ENCODE results near the gene PCYOX1L.

Gene PCYOX1L

GRCh38 chr5:149370878-149371277, 13.0 kb downstream of the PCYOX1L start:
- no peaks in the 10 kb centered on the region for H3K9me3 ChIP-seq (ENCODE audit: insufficient read depth, low read length)
- no peak overlapping the region for H3K9ac ChIP-seq (ENCODE audit: low read length)
- H3K4me3 ChIP-seq (ENCODE audit: low read length), result no peak overlapping the region
- H2AFZ ChIP-seq (ENCODE audit: low read depth, low read length), result no peak overlapping the region
- H3K4me2 ChIP-seq (ENCODE audit: low read length), result no peak overlapping the region
- H3K27ac ChIP-seq (ENCODE audit: low read length), result no peak overlapping the region
- H3K79me2 ChIP-seq (ENCODE audit: low read length), result no peaks in the 10 kb centered on the region
- no peaks in the 10 kb centered on the region for H4K20me1 ChIP-seq (ENCODE audit: insufficient read depth, low read length)
- H3K36me3 ChIP-seq (replicated peaks; ENCODE audit: low read depth, low read length), result no peaks in the 10 kb centered on the region
- H3K27me3 ChIP-seq (ENCODE audit: low read depth, low read length), result no peaks in the 10 kb centered on the region
- TF ChIP-seq EZH2phosphoT487 (IDR thresholded peaks at IDR 0.05; ENCODE audit: low read depth) (no peak), CTCF (IDR thresholded peaks at IDR 0.05; ENCODE audit: low read depth, low read length) (no peak)
- peaks cover 4% of the 10 kb centered on the region; the same call in 1 of the 2 replicates for H3K4me1 ChIP-seq (ENCODE audit: low read length)

GRCh38 chr5:149371296-149371962, 13.6 kb downstream of the PCYOX1L start:
- Histone ChIP-seq H3K4me1 (ENCODE audit: low read length) (peaks cover 4% of the 10 kb centered on the region; the same call in 1 of the 2 replicates), H3K27me3 (ENCODE audit: low read depth, low read length) (no peaks in the 10 kb centered on the region), H4K20me1 (ENCODE audit: insufficient read depth, low read length) (no peaks in the 10 kb centered on the region), H3K4me3 (ENCODE audit: low read length) (no peak overlapping the region), H3K4me2 (ENCODE audit: low read length) (no peak overlapping the region), H3K27ac (ENCODE audit: low read length) (no peak overlapping the region), H3K9me3 (ENCODE audit: insufficient read depth, low read length) (no peaks in the 10 kb centered on the region), H2AFZ (ENCODE audit: low read depth, low read length) (no peak overlapping the region), H3K36me3 (replicated peaks; ENCODE audit: low read depth, low read length) (no peaks in the 10 kb centered on the region), H3K79me2 (ENCODE audit: low read length) (no peaks in the 10 kb centered on the region), H3K9ac (ENCODE audit: low read length) (no peak overlapping the region)
- peak; percentile 56 for TF ChIP-seq CTCF (IDR thresholded peaks at IDR 0.05; ENCODE audit: low read depth, low read length)
- TF ChIP-seq EZH2phosphoT487 (IDR thresholded peaks at IDR 0.05; ENCODE audit: low read depth), result no peak

- Histone ChIP-seq H3K36me3 (replicated peaks; ENCODE audit: low read depth, low read length) (no peaks in the 10 kb centered on the region), H3K79me2 (ENCODE audit: low read length) (no peaks in the 10 kb centered on the region), H2AFZ (ENCODE audit: low read depth, low read length) (no peak overlapping the region), H3K4me3 (ENCODE audit: low read length) (no peak overlapping the region), H3K9me3 (ENCODE audit: insufficient read depth, low read length) (no peaks in the 10 kb centered on the region), H3K9ac (ENCODE audit: low read length) (no peak overlapping the region), H3K27ac (ENCODE audit: low read length) (no peak overlapping the region), H3K27me3 (ENCODE audit: low read depth, low read length) (no peaks in the 10 kb centered on the region), H3K4me2 (ENCODE audit: low read length) (no peak overlapping the region), H4K20me1 (ENCODE audit: insufficient read depth, low read length) (no peaks in the 10 kb centered on the region), H3K4me1 (ENCODE audit: low read length) (peaks cover 2% of the 10 kb centered on the region; the same call in 1 of the 2 replicates)
- no peak for TF ChIP-seq CTCF (IDR thresholded peaks at IDR 0.05; ENCODE audit: low read depth, low read length)
These were observed 14.4 kb downstream of the PCYOX1L start for GRCh38 chr5:149372076-149372795.

GRCh38 chr5:149372932-149373331, 15.1 kb downstream of the PCYOX1L start:
- no peak overlapping the region for H2AFZ ChIP-seq (ENCODE audit: low read depth, low read length)
- no peaks in the 10 kb centered on the region for H3K36me3 ChIP-seq (replicated peaks; ENCODE audit: low read depth, low read length)
- no peak overlapping the region for H3K27ac ChIP-seq (ENCODE audit: low read length)
- H3K4me3 ChIP-seq (ENCODE audit: low read length), result no peak overlapping the region
- no peak for TF ChIP-seq EZH2phosphoT487 (IDR thresholded peaks at IDR 0.05; ENCODE audit: low read depth)
- no peak for TF ChIP-seq CTCF (IDR thresholded peaks at IDR 0.05; ENCODE audit: low read depth, low read length)
- H3K4me2 ChIP-seq (ENCODE audit: low read length), result no peak overlapping the region
- no peaks in the 10 kb centered on the region for H3K4me1 ChIP-seq (ENCODE audit: low read length)
- no peaks in the 10 kb centered on the region for H3K9me3 ChIP-seq (ENCODE audit: insufficient read depth, low read length)
- H4K20me1 ChIP-seq (ENCODE audit: insufficient read depth, low read length), result no peaks in the 10 kb centered on the region
- no peaks in the 10 kb centered on the region for H3K27me3 ChIP-seq (ENCODE audit: low read depth, low read length)
- no peak overlapping the region for H3K9ac ChIP-seq (ENCODE audit: low read length)
- no peaks in the 10 kb centered on the region for H3K79me2 ChIP-seq (ENCODE audit: low read length)
